K562 treated with DMSO at 1 percent for 24 hours (cell line): ENCODE data around the gene KIF18A. TPM values are rescaled to one million over a fixed set of nuclear protein-coding genes. Genes with fewer than 3 reads are reported as not detected.

Experiments
- total RNA-seq: library from RNA; unstranded; fragments of 300-600 nt; gene quantifications from 2 replicates; pipeline ENCODE4 v1.2.3, GENCODE V29; 2022; ENCODE audit warnings: low read depth; ENCODE audit not compliant: insufficient read depth

KIF18A gene
- 10.1 and 12.7 TPM in 2 replicates for total RNA-seq

GRCh38 chr11:28107750-28108618 is at the start of gene KIF18A, which contains the start of gene METTL15:
Gene KIF18A (minus strand): TSS chr11:28108156. CDS start chr11:28097947, 10,209 bp downstream.
Gene METTL15 (plus strand): TSS chr11:28108388. CDS start chr11:28113335, 4,947 bp downstream.

Other genes starting within 250 kb of the KIF18A start
- 4.5 and 6.3 TPM in 2 replicates for gene METTL15, start 232 bp upstream of the KIF18A start, total RNA-seq